ENCODE results near the gene GLG1.

Gene GLG1

DNA sequence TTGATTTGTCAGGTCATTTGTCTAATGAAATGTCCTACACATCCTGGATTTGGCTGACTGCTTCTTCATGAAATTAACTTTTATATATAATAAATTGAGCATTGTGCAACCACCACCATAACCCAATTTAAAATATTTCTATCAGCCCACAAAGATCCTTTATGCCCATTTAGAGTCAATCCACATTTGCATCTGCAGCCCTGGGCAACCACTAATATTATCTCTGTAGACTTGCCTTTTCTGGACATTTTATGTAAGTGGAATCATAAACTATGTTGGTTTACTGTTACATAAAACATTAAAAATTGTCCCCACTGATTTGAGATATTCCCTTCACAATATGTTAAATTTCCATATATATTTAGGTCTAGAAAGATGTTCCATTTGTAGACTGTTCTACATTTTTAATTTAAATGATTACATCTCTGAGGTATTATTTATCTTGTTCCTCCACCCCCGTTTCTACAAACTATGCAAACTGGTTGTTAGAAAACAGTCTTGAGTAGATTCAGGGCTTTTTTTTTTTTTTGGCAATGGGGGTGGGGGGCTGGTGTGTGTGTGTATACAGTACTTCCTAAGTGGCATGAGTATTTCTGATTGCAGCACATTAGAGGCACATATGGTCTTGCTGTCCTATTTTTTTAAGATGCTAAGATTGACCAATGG is 43.1 kb upstream of the GLG1 start:
- DNase-seq (ENCODE audit: low read depth, low spot score), result no peak

DNA sequence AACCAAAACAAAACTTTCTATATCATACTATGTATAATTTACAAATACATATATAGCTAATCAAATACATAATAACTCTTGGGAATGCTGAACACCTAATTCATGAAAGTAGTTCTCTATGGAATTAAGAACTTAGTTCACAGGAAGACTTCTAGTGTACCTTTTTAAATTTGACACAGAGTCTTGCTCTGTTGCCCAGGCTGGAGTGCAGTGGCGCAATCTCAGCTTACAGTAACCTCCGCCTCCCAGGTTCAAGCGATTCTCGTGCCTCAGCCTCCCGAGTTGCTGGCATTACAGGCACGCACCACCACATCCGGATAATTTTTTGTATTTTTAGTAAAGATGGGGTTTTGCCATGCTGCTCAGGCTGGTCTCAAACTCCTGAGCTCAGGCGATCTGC is 35.1 kb upstream of the GLG1 start:
- CTCF ChIA-PET, result interaction anchor here (1.4 to 2.4 kb wide), 3 partner anchors 10 to 14 kb away, joined by 3 to 19 read pairs (median 3); no protein-coding TSS in a partner anchor
- POLR2A ChIA-PET, result no interaction called here
- no peak overlapping the region for H3K4me3 ChIP-seq (ENCODE audit: low read depth, low read length)
- DNase-seq (ENCODE audit: low read depth, low spot score), result no peak
- TF ChIP-seq, protein P1, sequence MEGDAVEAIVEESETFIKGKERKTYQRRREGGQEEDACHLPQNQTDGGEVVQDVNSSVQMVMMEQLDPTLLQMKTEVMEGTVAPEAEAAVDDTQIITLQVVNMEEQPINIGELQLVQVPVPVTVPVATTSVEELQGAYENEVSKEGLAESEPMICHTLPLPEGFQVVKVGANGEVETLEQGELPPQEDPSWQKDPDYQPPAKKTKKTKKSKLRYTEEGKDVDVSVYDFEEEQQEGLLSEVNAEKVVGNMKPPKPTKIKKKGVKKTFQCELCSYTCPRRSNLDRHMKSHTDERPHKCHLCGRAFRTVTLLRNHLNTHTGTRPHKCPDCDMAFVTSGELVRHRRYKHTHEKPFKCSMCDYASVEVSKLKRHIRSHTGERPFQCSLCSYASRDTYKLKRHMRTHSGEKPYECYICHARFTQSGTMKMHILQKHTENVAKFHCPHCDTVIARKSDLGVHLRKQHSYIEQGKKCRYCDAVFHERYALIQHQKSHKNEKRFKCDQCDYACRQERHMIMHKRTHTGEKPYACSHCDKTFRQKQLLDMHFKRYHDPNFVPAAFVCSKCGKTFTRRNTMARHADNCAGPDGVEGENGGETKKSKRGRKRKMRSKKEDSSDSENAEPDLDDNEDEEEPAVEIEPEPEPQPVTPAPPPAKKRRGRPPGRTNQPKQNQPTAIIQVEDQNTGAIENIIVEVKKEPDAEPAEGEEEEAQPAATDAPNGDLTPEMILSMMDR (IDR thresholded peaks at IDR 0.05; ENCODE audit: insufficient read depth, low read length, missing control alignments), result no peak

More for the DNA sequence above, 43.1 kb upstream of the GLG1 start:
- H3K4me3 ChIP-seq (ENCODE audit: low read depth, low read length), result no peak overlapping the region
- CTCF ChIA-PET, result interaction anchor here (0.7 to 3.2 kb wide), 7 partner anchors 11 to 339 kb away, joined by 3 to 34 read pairs (median 5); no protein-coding TSS in a partner anchor
- TF ChIP-seq, protein P1 (IDR thresholded peaks at IDR 0.05; ENCODE audit: insufficient read depth, low read length, missing control alignments), result no peak
- POLR2A ChIA-PET, result no interaction called here

DNA sequence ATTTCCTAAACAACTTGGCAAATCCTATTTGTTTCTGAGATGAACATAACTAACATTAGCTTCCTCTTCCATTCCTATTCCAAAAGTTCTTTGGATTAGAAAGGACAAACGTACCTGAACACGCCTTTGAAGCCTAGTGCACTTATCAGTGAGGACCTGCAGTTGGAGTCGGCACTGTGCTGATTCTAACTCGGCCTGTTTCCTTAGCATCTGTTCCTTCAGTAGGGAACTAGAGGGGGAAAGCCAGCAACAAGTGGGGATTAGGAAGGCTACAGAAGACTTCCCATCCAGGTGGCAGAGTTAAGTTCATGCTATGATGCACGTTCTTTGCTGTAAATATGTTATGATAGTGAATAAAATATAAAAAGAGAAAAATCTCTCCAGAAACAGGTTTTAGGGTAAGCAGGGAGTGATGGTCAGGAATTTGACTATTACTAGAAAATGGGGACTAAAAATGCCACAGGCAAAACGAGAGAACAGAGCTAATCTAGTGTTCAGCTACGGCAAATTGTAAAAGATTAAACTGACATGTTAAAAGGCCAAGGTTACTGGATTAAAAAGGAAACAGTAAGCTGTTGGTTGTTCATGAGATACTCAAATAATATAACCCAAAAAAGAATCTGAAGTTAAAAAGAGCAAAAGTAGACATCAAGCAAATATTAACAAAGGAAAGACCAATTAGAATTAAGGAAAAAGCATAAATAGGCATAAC is 31.0 kb upstream of the GLG1 start:
- H3K4me3 ChIP-seq (ENCODE audit: low read depth, low read length), result no peak overlapping the region
- POLR2A ChIA-PET, result no interaction called here
- CTCF ChIA-PET, result interaction anchor here (1.0 to 3.5 kb wide), 3 partner anchors 8 to 15 kb away, joined by 3 to 18 read pairs (median 15); no protein-coding TSS in a partner anchor
- DNase-seq (ENCODE audit: low read depth, low spot score), result no peak
- TF ChIP-seq, protein P1 (IDR thresholded peaks at IDR 0.05; ENCODE audit: insufficient read depth, low read length, missing control alignments), result no peak

GRCh38 chr16:74635303-74635702 is 28.4 kb upstream of the GLG1 start:
- TF ChIP-seq, protein P1 (IDR thresholded peaks at IDR 0.05; ENCODE audit: insufficient read depth, low read length, missing control alignments), result no peak
- ChIA-PET CTCF (interaction anchor here (1.2 to 3.5 kb wide), 4 partner anchors 11 to 14 kb away, joined by 5 to 18 read pairs (median 8); no protein-coding TSS in a partner anchor), POLR2A (no interaction called here)
- no peak overlapping the region for H3K4me3 ChIP-seq (ENCODE audit: low read depth, low read length)
- no peak for DNase-seq (ENCODE audit: low read depth, low spot score)

DNA sequence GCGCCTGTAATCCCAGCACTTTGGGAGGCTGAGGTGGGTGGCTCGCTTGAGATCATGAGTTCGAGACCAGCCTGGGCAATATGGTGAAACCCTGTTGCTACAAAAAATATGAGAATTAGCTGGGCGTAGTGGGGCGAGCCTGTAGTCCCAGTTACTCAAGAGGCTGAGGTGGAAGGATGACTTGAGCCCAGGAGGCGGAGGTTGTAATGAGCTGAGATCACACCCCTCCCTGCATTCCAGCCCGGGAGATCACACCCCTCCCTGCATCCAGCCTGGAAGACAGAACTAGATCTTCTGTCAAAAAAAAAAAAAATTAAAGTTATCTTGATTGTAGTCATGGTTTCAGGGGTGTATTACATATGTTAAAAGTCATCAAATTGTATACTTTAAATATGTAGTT is 26.8 kb upstream of the GLG1 start:
- no peak overlapping the region for H3K4me3 ChIP-seq (ENCODE audit: low read depth, low read length)
- ChIA-PET POLR2A (interaction anchor here (0.7 kb wide), 1 partner anchor 331 kb away, joined by 3 read pairs; no protein-coding TSS in a partner anchor), CTCF (interaction anchor here (1.1 to 1.2 kb wide), 2 partner anchors 11 to 18 kb away, joined by 4 to 5 read pairs; no protein-coding TSS in a partner anchor)
- TF ChIP-seq, protein P1 (IDR thresholded peaks at IDR 0.05; ENCODE audit: insufficient read depth, low read length, missing control alignments), result no peak
- DNase-seq (ENCODE audit: low read depth, low spot score), result no peak
